HL-60/S4 treated with phorbol 12-myristate 13-acetate at 8.2 ng/mL for 4 days and 3 days (cell line): ENCODE measurements around the gene DOK6.

Experiments
- in situ Hi-C: fragments of 300-500 bp; cut with MboI; formaldehyde crosslinking; loops from 2 replicates; pipeline ENCODE4 v1.15.0; 2022; ENCODE audit warnings: low sequenced_read_pairs

DOK6 gene

GRCh38 chr18:69890558-69890957, 489.9 kb downstream of the DOK6 start:
- in situ Hi-C loops, result no loop called here

- in situ Hi-C loops, result no loop called here
Measured at GRCh38 chr18:69894467-69894866, 493.8 kb downstream of the DOK6 start.

GRCh38 chr18:69895066-69896047, 494.7 kb downstream of the DOK6 start:
- in situ Hi-C loops, result no loop called here

- in situ Hi-C loops, result no loop called here
Measured at GRCh38 chr18:69897397-69898108, 496.9 kb downstream of the DOK6 start.

GRCh38 chr18:69898241-69898861, 497.7 kb downstream of the DOK6 start:
- in situ Hi-C loops, result no loop called here
